Spleen (tissue), 7 donors: Measurements from ENCODE around the gene ANO3.

Experiments used
- CTCF ChIP-seq, 11 experiments: fragments of 200-600 bp in 7 of 11; fragments of 450-650 bp in 4 of 11; sonication (generic) in 4 of 11; IDR thresholded peaks in 8 of 11; conservative IDR thresholded peaks in 3 of 11; 1 replicate in 7 of 11; 2 replicates in 4 of 11; pipeline versions ENCODE4 v1.4.0 to v1.8.0; 2016 to 2021; ENCODE audit warnings: antibody characterized with exemption in 11 of 11, inconsistent platforms in 4 of 11, mild to moderate bottlenecking in 1 of 11
- POLR2AphosphoS5 ChIP-seq, 3 donors: sonication (generic); formaldehyde crosslinking; IDR thresholded peaks; one replicate each; pipeline ENCODE4 v1.5.1; 2017; ENCODE audit warnings: antibody characterized with exemption in 3 of 3
- donor health status: DM: no; HTN: no; CAD: no; lungs with moderate emphysema.
- donor health status: DM: no; HTN: no; CAD: no.
- donor health status: DM: no; HTN: no; CAD: no.

- no peak for TF ChIP-seq CTCF (IDR thresholded peaks at IDR 0.05 in 8 of 11, conservative IDR thresholded peaks at IDR 0.05 in 3 of 11)
- no peak for TF ChIP-seq POLR2AphosphoS5 (IDR thresholded peaks at IDR 0.05)
These were observed 255.1 kb downstream of the ANO3 start for GRCh38 chr11:26587073-26587472.
